DOHH2 (cell line): Measurements from ENCODE around the gene HOXD10.

ENCODE experiments used
- CTCF ChIP-seq: fragments of 200-600 bp; sonication (generic); IDR thresholded peaks from one replicate; pipeline ENCODE4 v1.5.1; 2014; ENCODE audit warnings: antibody characterized with exemption, mild to moderate bottlenecking, low read depth, low read length; ENCODE audit not compliant: poor library complexity, severe bottlenecking
- EZH2phosphoT487 ChIP-seq: fragments of 200-600 bp; sonication (generic); IDR thresholded peaks from 2 replicates; pipeline ENCODE4 v1.6.1; 2017; ENCODE audit warnings: borderline replicate concordance, mild to moderate bottlenecking, antibody characterized with exemption, low read length, moderate library complexity, mixed read lengths

DNA sequence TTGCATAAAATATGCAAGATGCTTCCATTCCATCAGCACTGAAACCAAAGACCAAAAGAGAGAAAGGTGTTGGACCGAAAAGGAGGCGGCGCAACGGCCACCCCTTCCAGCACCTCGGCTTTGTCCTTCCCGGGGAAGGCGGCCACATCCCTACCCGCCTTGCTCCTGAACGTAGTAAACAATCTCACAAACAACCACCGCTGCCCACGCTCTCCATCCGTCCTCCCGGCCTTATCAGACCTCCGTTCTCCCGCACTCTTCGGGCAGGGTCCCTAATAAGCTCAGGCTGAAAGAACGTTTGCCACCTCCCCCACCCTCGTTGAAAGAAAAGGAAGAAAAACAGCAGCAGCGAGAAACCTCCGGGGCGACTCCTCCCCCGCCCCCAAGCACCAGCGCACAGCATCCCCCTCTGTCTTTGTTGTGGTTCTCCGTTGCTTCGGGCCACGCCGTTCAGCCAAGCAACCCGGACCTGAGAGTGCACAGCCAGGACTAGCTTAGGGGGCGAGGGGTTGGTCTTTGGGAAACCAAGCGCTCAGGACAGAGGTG, 37.2 kb upstream of the HOXD10 start:
- TF ChIP-seq CTCF, result no peak
- no peak for TF ChIP-seq EZH2phosphoT487
